NCI-H526 (cell line): ENCODE results near the gene PPP1R9B.

Experiments
- DNase-seq, 2 experiments: peaks; one replicate each; lab custom pipeline; 2025; lab: John Stamatoyannopoulos, UW

The PPP1R9B gene

DNA sequence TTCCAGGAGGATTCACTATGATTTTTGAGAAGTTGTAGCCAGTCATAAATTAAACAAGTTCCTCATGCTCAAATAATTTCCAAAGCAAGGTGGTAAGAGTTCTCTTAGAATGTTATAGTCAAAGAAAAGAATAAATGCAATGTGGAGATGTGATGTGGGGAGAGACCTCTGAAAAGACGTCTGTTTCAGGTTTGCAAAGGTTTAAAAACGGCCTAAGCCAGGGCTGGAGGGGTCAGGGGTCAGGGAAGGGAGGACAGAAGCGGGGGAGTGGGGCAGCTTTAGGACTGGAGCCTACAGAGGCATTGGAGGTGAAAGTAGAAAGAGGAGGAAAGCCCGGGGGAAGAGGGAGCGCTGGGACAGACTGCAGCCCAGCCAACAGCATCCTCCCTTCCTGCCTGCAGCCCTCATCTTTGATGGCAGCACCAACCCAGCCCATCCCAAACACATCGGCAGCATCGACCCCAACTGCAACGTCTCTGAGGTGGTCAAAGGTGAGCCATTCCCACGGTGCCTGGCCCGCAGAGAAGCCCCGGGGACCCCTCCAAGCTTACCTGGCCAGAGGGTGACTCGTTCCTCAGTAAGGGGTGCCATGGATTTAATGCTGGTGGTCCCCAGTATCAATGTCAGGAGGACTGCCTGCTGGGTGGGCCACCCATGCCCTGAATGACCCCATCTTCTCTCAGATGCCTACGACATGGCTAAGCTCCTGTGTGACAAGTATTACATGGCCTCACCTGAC, 43.9 kb downstream of the PPP1R9B start:
- DNase-seq = no peak

- no peak for DNase-seq
These were observed 44.7 kb downstream of the PPP1R9B start for GRCh38 chr17:50105811-50106210.

GRCh38 chr17:50103941-50104340, 46.5 kb downstream of the PPP1R9B start:
- no peak for DNase-seq

GRCh38 chr17:50103252-50103651, 47.2 kb downstream of the PPP1R9B start:
- no peak for DNase-seq

DNA sequence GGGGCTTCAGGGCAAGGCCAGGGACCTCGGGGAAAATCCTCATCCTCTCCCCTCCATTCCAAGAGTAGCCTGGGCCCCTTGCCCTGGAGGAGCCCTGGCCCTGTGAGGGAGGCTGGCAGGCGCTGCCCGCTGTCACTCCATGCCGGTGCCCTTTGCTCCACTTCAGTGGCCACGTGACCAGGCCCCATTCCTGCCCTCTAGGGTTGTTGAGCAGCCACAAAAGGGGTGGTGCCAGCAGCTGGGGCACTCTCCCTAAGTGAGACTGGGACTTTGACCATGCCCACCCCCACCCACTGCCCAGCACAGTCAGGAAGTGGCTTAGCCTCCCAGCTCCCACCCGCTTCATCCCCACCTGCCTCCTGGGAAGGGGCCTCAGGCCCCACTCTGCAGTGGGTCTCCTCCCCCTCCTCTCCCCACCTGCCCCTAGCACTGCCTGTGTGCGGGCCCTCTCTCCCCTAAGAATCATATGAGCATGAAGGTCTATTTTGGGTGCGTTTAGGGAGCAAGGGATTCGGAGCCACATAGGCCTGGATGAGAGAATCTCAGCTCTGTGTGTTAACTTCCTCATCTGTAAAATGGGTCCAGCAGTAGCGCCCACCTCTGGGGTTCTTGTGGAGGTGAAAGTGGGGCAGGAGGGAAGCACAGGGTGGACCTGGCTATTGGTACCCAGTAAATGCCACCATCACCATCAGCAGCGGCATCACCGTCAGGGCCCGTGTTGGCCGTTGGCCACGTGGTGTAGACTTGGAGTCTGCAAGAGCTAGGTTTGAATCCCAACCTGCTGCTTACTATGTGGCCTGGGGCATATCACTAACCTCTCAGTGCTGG, 48.1 kb downstream of the PPP1R9B start:
- peak in 1 of 2 experiments; percentile 18 for DNase-seq

GRCh38 chr17:50101346-50102163, 48.9 kb downstream of the PPP1R9B start:
- no peak for DNase-seq

GRCh38 chr17:50100921-50101345, 49.5 kb downstream of the PPP1R9B start:
- no peak for DNase-seq

DNA sequence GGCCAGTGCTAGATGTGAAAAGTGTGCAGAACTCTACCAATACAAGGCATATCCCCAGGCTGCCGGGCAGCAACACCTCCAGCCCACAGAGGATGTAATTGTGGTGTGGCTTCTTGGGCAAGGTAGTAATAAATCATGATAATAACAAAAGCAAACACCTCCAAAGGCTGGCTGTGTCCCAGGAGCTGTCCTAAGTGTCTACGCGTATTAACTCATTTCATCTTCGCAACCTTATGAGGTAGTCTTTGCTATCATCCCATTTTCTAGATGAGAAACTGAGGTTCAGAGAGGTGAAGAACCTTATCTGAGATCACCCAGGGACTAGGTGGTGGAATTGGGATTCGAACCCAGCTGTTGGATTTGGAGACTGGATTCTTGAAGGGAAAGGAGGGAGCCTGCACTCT, 50.0 kb downstream of the PPP1R9B start:
- DNase-seq = no peak

DNA sequence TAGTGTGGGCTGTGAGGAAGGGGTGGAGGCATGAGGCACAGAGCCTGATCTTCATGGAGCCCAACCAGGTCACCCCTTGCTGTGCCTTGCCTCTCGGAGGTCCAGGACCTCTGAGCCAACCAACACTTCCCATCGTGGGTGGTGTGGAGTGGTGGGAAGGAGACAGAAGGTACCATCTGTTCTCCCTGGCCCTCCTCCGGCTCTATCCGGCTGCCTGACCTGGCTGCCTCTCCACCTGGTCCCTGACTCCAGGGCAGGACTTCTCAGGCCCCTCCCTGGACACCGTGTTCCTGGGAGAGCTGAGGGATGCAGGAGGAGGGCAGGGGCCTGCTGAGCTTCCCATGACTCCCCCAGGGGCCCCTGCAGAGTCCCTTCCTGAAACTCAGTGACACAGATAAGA, 51.5 kb downstream of the PPP1R9B start:
- no peak for DNase-seq

DNA sequence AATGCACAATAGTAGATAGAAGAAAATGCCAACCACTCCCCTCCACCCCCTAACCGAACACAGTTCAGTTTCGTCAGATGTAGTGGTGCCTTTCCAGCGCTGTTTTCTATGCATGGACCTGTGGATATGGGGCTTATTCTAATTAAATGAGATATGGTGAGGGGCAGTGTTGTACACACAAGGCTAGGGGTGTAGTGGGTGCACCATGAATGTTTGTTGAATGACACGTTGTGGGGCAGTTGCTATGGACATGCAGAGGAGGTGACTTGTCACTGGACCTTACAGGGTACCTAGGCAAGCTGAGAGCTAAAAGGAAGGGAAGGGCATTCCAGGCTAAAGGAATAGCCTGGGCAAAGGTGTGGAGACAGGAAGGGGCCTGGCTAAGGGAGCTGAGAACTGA, 51.9 kb downstream of the PPP1R9B start:
- DNase-seq = no peak

- DNase-seq = no peak
These were observed 52.6 kb downstream of the PPP1R9B start for GRCh38 chr17:50097926-50098325.

GRCh38 chr17:50097455-50097854, 53.0 kb downstream of the PPP1R9B start:
- DNase-seq = no peak

DNA sequence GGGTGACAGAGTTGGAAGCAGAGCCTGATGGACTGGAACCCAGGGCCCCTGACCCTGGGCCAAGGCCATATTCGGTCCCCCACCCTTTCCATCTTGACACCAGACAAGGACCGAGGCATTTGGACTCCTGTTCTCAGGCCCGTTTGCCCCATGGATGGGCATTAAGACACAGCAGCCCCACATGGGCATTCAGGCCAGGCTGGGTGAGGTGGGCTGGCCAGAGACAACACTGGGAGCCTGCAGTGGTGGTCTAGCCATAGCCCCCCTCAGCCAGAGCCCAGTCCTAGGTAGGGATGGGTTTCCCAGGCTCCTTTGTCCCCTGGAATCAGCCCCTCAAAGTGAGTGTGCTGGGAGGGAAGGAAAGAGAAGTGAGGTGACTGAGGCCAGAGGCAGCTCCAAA, 53.7 kb downstream of the PPP1R9B start:
- no peak for DNase-seq

- no peak for DNase-seq
These were observed 54.4 kb downstream of the PPP1R9B start for GRCh38 chr17:50096092-50096491.

DNA sequence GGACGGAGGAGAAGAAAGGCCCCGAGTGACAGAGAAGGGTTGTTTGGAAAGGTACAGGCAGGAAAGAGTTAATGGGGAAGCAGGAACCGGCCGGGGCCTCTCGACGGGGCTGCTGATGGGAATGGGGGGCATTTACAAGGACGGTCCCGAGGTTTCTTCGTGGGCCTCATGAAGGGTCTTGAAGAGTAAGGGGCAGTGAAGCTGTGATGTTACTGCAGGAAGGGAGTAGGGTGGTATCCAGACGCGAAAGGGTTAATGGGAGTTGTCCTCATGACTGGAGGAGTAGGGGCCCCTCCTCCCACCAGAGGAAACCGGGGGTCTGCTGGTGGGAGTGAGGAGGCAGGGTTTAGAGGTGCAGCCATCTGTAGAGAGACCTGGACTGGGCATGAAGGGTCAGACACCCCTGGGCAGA, 54.8 kb downstream of the PPP1R9B start:
- peak in 1 of 2 experiments; percentile 36 for DNase-seq

- DNase-seq = peak; percentile 90 to 98
These were observed 55.5 kb downstream of the PPP1R9B start, which contains the start of gene PDK2 for GRCh38 chr17:50094753-50095619. Gene PDK2 (plus strand): TSS chr17:50095351. CDS start chr17:50095436, 85 bp downstream.

DNA sequence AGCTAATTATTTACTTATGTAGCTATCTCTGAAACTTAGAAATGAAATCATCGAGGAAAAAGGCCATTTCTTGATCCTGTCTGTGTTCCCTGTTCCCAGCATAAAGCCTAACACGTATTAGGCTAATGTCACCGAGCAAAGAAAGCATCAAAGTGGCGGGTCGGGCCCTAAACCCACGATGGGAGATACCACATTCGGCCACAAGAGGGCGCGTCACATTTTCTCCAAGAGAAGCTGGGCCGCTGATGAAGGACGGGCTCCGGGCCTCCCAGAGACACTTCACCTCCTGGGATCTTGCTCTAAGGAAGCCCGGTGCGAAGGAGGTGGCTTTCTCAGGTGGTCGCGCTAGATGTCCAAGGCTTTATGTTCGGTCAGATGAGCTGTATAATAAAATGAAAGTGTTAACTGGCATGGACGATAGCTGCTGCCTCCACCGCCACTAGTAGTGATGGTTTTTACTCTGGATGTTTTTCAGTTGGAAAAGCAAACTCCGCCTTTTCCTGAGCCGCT, 56.2 kb downstream of the PPP1R9B start:
- peak; percentile 74 to 96 for DNase-seq

DNA sequence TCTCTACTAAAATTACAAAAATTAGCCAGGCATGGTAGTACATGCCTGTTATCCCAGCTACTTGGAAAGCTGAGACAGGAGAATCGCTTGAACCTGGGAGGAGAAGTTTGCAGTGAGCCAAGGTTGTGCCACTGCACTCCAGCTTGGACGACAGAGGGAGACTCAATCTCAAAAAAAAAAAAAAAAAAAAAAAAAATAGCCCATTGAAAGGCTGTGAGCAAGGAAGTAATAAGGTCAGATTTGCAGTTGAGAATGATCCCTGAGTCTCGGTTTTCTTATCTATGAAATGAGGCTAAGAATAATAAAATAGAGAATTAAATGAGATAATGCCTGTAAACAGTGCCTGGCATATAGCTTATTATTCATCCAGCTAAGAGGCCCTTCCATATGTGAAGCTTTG, 56.7 kb downstream of the PPP1R9B start:
- no peak for DNase-seq

DNA sequence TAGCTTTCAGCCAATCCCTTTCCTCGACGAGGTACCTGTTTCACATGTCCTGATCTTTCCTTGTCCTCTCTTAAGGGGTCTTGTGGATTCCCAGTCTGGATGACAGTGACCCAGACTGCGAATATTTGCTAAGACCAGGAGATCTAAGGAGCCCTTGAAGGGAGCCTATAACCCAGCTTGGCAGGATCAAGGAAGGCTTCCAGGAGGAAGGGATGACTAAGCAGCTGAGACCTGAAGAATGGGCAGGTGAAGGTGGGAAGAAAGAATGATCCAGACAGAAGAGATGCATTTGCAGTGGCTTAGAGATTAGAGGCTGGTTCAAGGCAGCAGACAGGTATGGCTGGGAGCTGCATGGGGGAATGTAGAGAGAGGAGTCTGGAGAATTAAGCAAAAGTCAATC, 57.2 kb downstream of the PPP1R9B start:
- DNase-seq = no peak

DNA sequence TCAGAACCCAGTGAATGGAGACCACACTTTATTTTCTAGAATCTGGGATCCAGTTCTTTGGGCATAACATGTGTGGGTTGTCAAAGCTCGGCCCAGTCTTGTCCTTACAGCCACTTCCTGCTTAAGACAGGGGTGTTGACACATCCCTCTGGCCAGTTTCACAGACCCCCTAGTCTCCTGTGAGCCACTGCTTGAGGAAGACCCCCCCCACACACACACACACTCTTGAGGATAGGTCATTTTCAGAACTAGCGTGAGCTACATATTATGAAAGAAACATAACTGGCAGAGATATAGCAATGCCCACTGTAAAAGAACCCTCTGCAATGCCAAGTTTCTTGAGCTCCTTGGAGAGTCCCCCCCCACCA, 58.6 kb downstream of the PPP1R9B start:
- DNase-seq = no peak
